ENCODE measurements around the gene ACAA1. TPM values are rescaled to one million over a fixed set of nuclear protein-coding genes. Genes with fewer than 3 reads are reported as not detected.

ACAA1 gene
- total and polyA plus RNA-seq, 2 of the 4 experiments (the other 2 are of a cell fraction) = 30.8 to 62.4 TPM

DNA sequence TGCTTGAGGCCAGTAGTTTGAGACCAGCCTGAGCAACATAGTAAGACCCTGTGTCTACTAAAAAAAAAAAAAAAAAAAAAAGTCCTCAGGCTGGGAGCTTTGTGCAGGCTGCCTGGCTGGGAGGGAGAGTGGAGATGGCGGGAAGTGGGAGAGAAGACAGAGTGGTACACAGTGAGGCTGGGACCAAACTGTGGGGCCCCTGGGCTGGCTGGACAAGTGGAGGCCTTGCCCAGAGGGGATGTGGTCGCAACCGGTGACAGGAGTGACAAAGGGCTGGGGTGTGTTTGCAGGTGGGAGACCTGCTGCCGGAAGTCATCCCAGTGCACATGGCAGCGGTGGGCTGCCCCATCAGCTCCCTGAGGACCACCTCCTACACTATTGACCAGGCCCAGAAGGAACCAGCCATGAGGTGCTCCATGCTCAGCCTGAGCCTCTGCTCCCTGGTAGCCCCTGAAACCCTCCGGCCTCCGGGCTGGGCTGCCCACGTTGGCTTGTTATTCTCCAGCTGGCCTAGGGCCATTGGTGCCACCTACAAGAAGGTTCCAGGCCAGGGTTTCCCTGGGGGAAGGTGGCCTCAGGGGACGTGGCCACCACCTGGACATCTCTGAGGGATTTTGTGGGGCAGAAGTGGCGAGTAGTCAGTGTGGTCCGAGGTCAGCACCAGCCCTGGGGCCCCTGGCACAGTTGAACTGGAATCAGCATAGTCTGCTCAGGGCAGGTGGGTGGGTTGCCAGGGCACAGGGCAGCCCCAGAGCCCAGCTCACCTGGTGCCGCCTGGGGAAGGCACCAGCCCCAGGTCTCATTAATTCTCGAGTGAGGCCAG is 22.7 kb downstream of the ACAA1 start:
- Histone ChIP-seq H4K91ac (ENCODE audit: insufficient read depth, low read depth, low read length) (no peak overlapping the region), H3K14ac (replicated peaks; ENCODE audit: low read depth, low read length) (no peak overlapping the region), H3K4me2 (ENCODE audit: low read depth, low read length) (no peak overlapping the region), H3K4ac (ENCODE audit: low read depth, low read length) (no peak overlapping the region), H4K20me1 (ENCODE audit: insufficient read depth, low read length) (no peaks in the 10 kb centered on the region), H2AFZ (replicated peaks; ENCODE audit: low read length, poor library complexity) (no peak overlapping the region), H4K8ac (ENCODE audit: low read depth in 2 of 2, low read length in 2 of 2) (no peak overlapping the region), H3K9me1 (ENCODE audit: insufficient read depth, low read length) (0 out of 2 replicates have a peak, but pooled peaks cover 3% of the 10 kb centered on the region), H3K36me3 (ENCODE audit: control insufficient read depth, insufficient read depth, low read length) (no peaks in the 10 kb centered on the region), H3K9ac (ENCODE audit: low read depth, low read length) (no peak overlapping the region), H2BK120ac (ENCODE audit: low read depth, low read length) (no peak overlapping the region), H2AK9ac (replicated peaks; ENCODE audit: low read depth, low read length, poor library complexity) (no peak overlapping the region), H3K9me3 (ENCODE audit: control insufficient read depth, insufficient read depth, low read length) (no peaks in the 10 kb centered on the region), H3K27ac (ENCODE audit: insufficient read depth, low read length) (no peak overlapping the region), H3K23ac (ENCODE audit: low read depth, low read length) (no peak overlapping the region), H4K5ac (ENCODE audit: low read depth, low read length) (no peak overlapping the region), H2BK15ac (ENCODE audit: low read depth, low read length) (no peak overlapping the region), H3K18ac (ENCODE audit: low read depth, low read length) (no peak overlapping the region), H2AK5ac (ENCODE audit: low read depth, low read length) (no peak overlapping the region), H3K56ac (ENCODE audit: extremely low read depth, insufficient read depth, low read length) (no peak overlapping the region), H3K4me1 (ENCODE audit: control insufficient read depth, insufficient read depth, low read length) (no peaks in the 10 kb centered on the region), H2BK20ac (ENCODE audit: low read depth, low read length) (no peak overlapping the region), H3K27me3 (ENCODE audit: control insufficient read depth, insufficient read depth, low read length) (peaks cover 14% of the 10 kb centered on the region), H2BK5ac (ENCODE audit: low read depth, low read length, poor library complexity, severe bottlenecking) (no peak overlapping the region), H3K4me3 (ENCODE audit: insufficient read depth, low read depth, low read length) (no peak overlapping the region), H3K79me1 (ENCODE audit: low read depth in 1 of 2, low read length in 2 of 2) (no peaks in the 10 kb centered on the region)
- BruUV-seq (replicated peaks) = no TSS peak
- WGBS, 2 experiments (ENCODE audit: extremely low coverage in 2 of 2, insufficient read length in 1 of 2) = 59% methylated on average over 9 of the region's 13 CpGs; no CpG with 5 or more reads in 1 of the 2 experiments
- dilution Hi-C loops (cut with HindIII; ENCODE audit: low sequenced_read_pairs, unreplicated experiment) = no loop called here
- ATAC-seq (ENCODE audit: low read depth) = no peak
- DNase-seq = no peak
- intact Hi-C loops (cut with micrococcal nuclease) = no loop called here
- in situ Hi-C loops (cut with MboI; ENCODE audit: low sequenced_read_pairs) = no loop called here
- TF ChIP-seq NFE2L2 (IDR thresholded peaks at IDR 0.05; ENCODE audit: low read depth, low read length) (no peak), CEBPB (IDR thresholded peaks at IDR 0.05; ENCODE audit: low read depth, low read length) (no peak), SMC3 (IDR thresholded peaks at IDR 0.05; ENCODE audit: low read depth, low read length) (no peak), RCOR1 (IDR thresholded peaks at IDR 0.05; ENCODE audit: insufficient replicate concordance, low read length) (no peak), USF2 (IDR thresholded peaks at IDR 0.05; ENCODE audit: low read depth, low read length) (no peak), RAD21 (IDR thresholded peaks at IDR 0.05; ENCODE audit: low read length) (no peak), MAZ (IDR thresholded peaks at IDR 0.05; ENCODE audit: borderline replicate concordance, low read depth, low read length) (no peak), RFX5 (IDR thresholded peaks at IDR 0.05; ENCODE audit: low read depth, low read length) (no peak), POLR2A (IDR thresholded peaks at IDR 0.05; ENCODE audit: low read depth, low read length) (no peak)
- TF ChIP-seq, protein P1, sequence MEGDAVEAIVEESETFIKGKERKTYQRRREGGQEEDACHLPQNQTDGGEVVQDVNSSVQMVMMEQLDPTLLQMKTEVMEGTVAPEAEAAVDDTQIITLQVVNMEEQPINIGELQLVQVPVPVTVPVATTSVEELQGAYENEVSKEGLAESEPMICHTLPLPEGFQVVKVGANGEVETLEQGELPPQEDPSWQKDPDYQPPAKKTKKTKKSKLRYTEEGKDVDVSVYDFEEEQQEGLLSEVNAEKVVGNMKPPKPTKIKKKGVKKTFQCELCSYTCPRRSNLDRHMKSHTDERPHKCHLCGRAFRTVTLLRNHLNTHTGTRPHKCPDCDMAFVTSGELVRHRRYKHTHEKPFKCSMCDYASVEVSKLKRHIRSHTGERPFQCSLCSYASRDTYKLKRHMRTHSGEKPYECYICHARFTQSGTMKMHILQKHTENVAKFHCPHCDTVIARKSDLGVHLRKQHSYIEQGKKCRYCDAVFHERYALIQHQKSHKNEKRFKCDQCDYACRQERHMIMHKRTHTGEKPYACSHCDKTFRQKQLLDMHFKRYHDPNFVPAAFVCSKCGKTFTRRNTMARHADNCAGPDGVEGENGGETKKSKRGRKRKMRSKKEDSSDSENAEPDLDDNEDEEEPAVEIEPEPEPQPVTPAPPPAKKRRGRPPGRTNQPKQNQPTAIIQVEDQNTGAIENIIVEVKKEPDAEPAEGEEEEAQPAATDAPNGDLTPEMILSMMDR (conservative IDR thresholded peaks at IDR 0.05; ENCODE audit: low read depth, low read length) = no peak
- CTCF ChIA-PET = no interaction called here
- POLR2A ChIA-PET (ENCODE audit: unreplicated experiment) = no interaction called here
